COR-L47 (cell line): ENCODE measurements around the gene ARSA.
"Not testable (repeated sequence)": the region's sequence is repeated elsewhere in the genome, so short reads cannot be mapped to it uniquely, and the experiment has no call there.

Experiments
- DNase-seq: peaks from one replicate; lab custom pipeline; 2025; lab: John Stamatoyannopoulos, UW

The ARSA gene

DNA sequence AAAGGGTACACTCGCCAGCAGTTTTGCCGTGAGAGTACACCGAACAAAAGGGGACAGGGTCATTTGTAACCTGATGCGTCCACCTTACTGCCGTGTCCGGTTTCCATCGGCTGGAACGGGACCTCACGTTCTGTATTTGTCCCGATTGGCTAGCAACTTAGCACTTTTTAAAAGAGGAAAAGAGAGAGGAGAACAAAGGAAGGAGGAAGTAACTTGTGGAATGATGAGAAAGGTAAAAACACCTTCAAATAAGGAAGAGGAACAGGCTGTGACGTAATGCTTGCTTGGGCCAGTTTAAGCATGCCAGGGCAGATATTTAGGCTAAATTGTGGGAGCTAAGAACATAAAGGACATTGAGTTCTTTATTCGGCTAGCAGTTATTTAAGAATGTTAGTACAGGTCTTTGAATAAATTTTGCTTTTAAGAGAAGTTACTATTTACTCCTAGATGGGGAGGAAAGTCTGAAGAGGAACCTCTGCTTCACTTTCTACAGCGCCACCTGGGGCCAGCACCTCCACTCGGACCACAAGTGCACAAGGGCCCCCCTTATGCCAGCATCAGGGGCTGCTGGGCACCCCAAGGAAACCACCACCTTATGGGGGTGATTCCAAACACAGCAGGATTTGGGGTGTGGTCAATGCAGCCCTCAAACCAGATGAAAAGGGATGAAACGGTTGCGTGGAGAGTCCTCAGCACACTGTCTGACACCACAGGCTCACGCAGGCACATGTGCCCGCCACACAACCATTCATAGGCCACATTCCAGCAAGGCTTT lies 5.8 kb downstream of the ARSA start:
- no peak for DNase-seq

DNA sequence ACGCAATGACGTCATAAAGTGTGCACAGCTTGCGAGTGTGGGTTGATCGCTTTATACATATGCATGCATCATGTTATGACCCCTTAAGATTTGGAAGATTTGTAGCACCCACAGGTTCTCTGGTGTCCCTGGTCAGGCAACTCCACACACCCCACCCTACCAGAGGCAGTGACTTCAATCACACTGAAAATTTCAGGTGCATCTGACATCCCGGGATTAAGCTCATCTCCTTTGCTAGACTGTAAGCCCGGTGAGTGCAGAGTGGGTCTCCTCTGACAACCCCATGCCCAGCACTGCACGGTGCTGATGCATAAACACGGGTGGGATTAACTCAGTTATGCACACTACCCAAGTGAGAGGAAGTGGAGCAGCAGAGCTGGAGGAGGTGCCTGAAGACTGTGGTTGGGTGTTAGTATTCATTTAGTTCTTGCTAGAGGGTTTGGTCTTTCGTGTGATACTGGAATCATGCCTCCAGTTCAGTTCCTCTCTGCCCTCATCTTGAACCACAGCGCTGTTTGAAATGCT lies 6.5 kb downstream of the ARSA start:
- no peak for DNase-seq

DNA sequence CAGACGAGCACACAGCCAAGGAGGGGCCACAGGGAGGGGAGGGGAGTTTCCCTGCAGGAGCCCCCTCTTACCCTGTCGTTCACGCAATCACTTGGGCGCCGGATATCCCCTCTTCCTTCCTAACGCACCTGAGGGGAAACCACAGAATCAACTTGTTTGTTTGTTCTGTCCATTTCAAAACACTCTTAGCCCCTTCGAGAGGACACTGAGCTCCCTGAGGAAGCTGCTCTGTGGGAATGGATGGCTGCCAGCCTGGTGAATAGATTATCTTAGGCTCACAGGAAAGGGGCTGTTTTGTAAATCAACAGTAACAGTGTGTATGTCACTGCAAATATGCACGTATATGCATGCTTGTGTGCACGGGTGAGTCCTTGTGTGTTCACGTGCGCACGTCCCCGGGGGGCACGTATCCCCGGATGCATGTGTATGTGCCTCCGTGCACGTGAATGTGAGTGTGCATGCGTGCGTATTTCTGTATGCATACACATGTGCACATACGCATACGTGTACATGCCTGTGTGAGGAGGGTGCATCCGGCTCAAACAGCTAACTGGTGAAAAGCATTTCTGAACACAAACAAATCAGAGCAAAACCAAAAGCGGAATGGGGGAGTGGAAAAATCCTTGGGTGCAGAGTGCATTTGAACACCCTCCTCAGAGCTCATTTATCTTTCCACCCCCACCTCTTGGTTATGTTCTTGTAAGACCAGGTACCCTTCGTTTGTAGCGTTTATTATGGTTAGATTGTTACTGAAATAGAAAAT lies 7.2 kb downstream of the ARSA start:
- no peak for DNase-seq

DNA sequence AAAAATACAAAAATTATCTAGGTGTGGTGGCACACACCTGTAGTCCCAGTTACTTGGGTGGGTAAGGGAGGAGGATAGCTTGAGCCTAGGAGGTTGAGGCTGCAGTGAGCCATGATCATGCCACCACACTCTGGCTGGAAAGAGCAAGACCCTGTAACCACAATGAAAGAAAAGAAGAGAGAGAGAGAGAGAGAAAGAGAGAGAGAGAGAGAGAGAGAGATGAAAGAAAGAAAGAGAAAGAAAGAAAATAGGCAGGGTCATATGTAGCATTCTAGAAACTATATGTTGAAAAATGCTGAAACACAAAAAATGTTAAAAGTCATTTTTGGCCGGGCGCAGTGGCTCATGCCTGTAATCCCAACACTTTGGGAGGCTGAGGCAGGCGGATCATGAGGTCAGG lies 13.7 kb downstream of the ARSA start:
- DNase-seq: not testable (repeated sequence)

DNA sequence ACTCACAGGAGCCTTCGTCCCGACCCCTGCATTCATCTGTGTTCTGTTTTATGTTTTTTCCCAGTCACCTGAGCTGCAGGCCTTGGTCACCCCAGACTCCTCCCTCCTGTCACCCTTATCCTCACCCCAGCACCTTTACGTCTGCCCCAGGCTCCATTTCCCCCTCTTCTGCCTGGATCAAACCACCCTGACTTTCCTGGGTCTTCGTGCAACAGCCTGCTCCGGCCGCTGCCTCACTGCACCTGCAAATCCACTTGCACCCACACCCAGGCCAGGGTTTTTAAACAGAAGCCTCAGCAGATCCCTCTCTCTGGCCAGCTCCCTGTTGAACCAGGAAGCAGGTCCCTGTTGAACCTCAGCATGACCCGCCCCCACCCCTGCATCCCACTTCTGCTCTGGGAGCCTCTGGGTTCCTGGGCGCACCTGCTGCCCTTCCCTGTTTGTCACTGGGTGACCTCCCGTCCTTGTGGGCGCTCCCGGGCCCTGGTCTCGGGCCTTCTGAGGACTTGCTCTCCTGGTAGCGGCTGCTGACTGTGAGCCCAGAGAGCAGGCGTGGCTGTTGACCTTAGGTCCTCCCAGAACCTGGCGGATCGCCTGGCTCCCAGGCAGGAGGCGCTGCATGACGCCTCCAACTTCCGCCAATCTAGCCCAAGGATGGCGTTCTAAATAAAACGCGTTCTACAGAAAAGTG lies 14.5 kb downstream of the ARSA start:
- no peak for DNase-seq

DNA sequence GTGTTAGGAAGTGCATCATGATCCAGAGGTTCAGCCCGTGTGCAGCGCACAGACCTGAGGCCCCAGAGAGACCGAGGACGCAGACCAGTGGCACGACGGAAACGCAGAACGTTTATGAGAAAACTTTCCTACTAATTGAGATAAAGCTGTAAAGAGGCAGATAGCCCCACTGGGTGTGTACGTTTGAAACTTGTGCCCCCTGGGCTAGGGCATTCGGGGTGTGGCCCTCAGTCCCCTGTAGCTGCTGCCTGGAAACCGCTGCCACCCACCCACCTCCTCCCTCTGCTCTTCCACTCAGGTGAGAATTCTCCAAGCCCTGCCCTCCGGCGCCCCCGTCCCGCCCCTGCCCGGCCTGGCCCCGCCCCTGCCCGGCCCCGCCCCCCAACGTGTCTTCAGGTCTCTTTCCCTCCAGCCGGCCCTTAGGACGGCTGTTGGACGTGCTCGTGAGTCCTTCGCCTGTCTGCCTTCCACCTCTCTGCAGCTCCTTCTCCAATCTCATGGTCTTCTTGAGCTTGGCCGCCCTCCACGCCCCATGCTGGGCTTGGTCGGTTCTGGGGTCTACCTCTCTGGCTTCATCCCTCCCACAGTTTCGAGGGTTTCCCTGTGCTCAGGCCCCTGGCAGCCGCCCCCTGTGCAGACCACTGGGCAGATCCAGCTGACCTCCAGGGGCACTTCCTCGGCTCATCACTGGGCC lies 15.3 kb downstream of the ARSA start:
- no peak for DNase-seq

DNA sequence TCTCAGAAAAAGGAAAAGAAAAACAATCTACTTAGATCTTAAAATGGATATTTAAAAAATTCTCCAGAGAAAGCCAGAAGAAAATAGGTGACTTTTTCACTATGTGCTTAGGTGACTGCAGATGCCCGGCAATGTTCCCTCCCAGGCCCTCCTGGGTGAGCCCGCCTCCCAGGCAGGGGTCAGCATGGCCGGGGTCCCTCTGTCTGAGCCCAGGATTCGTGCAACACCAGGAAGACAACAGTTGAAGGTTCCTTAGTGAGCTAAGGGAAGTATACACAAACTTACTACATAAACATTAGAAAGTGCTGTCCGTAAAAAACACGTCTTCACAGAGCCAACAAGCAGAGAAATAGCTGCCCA lies 15.8 kb downstream of the ARSA start:
- no peak for DNase-seq

DNA sequence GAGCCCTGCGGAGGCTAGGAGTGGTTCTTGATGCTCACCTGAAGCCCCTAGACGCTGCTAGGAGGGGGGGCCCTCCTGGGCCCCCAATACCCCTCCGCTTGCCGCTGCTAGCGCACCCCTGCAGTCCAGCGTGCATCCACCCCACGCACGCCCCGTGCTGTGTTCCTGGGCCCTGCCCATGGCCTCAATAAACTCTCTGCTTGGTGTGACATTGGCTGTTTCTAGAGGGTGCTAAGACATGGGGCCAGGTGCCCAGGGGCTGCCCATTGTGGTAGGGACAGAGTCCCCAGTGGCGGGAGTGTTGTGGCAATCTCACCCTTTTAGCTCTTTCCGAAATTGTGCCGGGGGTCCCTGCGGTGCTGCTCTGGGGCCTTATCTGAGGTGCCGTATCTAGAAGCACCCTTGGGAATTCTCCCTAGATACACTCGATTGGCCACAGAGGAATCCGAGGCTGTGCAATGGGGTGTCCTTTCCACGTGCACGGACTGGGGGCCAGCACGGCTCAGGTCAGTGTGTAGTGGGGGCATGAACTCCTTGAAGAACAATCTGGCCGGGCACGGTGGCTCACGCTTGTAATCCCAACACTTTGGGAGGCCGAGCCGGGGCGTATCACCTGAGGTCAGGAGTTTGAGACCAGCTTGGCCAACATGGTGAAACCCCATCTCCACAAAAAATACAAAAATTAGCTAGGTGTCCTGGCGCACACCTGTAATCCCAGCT lies 16.5 kb downstream of the ARSA start:
- no peak for DNase-seq

DNA sequence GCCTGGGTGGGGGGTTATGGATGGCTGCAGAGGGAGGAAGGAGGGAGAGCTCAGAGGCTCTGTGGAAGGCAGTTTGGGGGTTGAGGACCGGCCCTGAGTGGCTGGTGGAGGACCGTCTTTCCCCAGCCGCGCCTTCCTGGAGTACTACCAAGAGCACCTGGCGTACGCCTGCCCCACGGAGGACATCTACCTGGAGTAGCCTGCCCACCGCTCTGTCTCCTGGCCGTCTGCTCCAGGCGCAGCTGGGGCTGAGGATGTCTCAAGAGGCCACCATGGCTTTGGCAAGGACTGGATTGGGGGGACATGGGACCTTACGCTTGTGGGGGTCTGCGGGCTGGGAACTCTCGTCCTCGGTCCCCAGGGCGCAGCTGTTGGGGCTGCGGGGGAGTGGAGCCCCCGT lies 17.4 kb downstream of the ARSA start:
- DNase-seq: no peak

DNA sequence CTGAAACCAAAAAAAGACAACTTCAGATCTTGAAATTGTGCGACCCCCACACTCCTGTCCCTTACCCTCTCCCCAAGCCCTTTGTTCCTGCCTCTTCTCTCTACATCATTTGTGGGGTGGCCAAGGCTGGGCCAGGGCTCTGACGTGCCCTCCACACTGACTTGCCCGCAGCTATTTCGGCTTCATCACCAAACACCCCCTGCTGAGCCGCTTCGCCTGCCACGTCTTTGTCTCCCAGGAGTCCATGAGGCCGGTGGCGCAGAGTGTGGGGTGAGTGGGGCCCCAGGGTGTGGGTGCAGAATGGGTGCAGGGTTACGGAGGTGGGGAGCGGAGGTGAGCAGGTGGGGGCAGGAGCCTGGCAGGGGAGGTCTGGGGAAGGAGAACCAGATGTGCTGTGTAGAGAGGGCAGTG lies 17.9 kb downstream of the ARSA start:
- no peak for DNase-seq

DNA sequence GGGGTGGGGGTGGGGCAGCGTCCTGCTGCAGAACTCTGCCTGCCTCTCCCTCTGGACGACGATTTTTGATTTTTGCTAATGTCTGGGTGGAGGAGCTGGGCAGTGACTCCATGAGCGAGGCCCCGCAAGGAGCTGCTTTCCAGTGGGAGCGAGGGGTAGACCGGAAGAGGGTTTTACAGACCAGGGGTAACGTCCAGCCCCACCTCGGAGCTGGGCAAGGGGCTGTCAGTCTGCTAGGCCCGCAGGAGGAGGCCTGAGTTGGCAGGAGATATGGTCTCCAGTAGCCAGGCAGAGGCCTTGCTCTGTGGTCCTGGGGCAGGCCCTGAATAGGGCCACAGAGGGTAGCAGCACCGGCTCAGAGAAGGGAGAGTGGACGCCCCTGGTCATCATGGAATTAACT lies 18.4 kb downstream of the ARSA start:
- DNase-seq: no peak

DNA sequence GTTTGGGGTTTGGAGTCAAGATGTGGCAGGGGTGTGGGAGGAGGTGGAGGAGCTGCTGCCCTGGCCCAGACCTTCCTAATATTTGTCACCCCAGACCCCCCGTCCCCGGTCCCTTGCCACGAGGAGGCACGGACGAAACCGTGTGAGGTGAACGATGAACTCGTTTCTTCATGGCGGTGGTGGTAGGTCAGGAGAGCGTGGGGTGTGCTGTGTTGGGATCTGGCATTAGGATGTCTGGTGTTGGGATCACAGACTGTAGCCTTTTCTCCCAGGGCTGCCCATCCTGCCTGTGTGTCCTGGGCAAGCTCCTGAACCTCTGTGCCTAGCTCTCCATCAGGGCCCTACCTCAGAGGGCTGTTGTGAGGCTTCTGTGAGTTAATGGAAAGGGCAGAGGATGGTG lies 19.0 kb downstream of the ARSA start:
- no peak for DNase-seq

DNA sequence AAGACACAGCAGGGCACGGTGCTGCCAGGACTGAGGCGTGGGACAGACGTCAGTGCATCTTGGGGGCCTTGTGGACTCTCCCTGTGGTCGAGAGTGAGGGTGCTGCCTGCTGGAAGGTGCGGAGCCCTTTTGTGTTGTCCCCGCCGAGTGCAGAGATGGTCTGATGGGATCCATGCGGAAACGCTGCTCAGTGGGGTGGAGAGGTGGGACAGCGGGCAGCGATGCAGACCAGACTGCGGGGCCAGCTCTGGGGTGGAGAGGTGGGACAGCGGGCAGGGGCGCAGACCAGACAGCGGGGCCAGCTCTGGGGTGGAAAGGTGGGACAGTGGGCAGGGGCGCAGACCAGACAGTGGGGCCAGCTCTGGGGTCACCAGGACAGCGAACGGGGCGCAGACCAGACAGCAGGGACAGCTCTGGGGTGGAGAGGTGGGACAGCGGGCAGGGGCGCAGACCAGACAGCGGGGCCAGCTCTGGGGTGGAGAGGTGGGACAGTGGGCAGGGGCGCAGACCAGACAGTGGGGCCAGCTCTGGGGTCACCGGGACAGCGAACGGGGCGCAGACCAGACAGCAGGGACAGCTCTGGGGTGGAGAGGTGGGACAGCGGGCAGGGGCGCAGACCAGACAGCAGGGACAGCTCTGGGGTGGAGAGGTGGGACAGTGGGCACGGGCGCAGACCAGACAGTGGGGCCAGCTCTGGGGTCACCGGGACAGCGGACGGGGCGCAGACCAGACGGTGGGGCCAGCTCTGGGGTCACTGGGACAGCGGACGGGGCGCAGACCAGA lies 19.7 kb downstream of the ARSA start:
- DNase-seq: not testable (repeated sequence)

DNA sequence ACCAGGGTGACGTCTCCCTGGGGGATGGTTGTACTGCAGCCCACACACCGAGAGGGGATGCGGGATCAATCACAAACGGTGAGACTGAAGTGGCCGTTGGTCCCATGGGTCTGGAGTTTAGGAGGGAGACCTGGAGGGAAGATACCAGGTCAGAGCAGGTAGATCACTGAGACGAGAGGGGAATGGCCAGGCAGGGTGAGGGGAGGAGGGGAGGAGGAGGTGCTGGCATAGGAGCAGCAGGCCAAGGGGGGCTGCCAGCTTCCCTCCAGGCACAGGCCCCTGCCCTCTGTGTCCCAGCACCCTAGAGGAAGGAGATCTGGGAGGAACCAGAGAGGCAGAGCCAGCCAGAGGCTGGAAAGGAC lies 20.3 kb downstream of the ARSA start:
- DNase-seq: no peak

DNA sequence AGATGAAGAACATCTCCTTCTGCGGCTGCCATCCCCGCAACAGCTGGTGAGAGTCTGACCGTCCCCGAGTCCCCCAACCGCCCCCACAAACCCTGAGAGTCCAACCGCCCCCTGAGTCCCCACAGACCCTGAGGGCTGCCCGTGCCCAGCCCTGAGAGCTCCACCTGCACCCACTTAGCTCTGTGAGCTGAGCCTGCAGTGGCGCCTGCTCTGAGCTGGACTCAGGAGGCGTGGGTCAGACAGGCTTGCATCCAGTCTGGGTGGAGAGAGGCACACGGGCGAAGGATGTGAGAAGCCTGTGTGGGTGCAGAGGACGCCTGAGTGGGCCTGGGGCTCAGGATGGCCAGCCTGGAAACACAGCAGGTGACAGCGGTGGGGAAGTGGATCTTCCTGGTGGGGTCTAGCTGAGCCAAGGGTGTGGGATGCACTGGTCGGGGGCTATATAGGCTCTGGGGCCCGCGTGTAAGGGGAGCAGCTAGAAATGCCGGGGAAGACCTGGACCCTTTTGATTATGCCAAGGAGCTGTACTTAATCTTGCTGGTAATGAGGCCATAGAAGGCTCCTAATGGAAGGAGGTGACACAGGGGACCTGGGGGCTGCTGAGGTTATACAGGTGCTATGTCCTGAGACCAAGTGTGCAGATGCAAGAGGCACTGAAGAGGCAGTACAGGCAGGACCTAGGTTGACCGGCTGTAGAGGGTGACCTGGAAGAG lies 20.9 kb downstream of the ARSA start:
- DNase-seq: no peak

DNA sequence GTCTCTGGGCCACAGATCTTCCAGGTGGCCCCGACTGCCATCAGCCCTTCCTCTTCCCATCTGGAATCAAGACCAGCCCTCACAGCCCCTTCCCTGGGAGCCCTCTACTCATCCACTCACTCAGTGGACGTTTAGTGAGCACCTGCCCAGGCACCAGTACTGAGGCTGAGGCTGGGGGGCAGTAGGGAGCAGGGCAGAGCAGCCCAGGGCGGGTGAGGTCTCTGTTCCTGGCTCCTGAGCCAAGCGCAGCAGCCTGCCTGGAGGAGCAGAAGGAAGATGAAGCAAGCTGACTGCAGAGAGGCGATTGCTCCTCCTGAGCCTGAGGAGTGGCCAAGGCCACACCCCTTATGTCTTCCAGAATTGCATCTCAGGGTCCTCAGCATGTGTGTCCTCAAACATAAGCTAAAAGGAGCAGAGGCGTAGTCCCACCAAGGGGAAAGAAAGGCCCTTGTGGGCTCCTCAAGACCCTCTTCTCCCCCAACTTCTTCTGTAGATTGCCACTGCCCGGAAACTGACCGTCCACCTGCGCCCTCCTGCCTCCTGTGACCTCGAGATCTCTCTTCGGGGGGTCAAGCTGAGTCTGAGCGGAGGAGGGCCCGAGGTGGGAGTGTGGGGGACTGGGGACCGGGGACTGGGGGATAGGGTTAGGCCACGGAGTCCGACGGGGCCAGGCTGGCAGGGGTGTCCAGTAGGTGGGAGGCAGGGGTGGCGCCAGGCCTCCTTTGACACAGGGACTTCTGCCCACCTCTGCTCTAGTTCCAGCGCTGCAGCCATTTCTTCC lies 21.6 kb downstream of the ARSA start:
- no peak for DNase-seq

DNA sequence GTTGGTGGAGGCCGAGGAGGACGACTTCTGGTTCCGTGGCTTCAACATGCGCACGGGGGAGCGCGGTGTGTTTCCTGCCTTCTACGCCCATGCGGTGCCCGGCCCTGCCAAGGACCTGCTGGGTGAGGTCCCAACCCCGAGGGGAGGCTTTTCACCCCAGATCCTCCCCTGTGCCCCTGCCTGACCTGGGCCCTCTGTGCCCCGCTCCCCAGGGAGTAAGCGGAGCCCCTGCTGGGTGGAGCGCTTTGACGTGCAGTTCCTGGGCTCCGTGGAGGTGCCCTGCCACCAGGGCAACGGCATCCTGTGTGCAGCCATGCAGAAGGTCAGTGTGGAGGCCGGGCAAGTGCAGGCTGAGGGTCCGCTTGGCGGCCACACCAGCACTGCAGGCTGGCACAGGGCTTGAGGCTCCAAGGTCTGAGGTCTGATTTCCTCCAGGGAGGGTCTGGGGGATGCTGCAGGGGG lies 22.3 kb downstream of the ARSA start:
- DNase-seq: no peak

DNA sequence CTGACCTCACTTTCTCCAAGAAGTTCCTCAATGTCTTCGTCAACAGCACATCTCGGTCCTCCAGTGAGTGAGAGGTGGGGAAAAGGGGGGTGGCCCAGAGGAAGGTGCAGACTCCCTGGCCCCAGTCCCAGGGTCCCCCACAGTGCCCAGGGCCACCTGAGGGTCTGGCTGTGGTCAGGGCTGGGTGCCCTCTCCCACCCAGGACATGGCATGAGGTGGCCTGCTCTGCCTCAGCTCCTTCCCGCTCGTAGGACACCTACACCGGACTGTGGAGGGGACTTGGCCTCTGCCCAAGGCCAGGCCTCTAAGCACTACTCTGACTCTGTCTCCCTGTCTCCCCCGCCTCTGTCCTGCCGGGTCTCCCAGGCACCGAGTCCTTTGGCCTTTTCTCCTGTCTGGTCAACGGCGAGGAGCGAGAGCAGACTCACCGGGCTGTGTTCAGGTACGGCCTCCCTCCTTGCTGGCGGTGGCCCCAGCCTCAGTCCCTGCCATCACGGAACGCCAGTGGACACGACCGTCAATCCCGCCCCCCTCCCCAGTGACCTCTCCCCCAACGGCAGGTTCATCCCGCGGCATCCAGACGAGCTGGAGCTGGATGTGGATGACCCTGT lies 22.8 kb downstream of the ARSA start:
- DNase-seq: no peak
